ENCODE results near the gene COL4A2.

DNA sequence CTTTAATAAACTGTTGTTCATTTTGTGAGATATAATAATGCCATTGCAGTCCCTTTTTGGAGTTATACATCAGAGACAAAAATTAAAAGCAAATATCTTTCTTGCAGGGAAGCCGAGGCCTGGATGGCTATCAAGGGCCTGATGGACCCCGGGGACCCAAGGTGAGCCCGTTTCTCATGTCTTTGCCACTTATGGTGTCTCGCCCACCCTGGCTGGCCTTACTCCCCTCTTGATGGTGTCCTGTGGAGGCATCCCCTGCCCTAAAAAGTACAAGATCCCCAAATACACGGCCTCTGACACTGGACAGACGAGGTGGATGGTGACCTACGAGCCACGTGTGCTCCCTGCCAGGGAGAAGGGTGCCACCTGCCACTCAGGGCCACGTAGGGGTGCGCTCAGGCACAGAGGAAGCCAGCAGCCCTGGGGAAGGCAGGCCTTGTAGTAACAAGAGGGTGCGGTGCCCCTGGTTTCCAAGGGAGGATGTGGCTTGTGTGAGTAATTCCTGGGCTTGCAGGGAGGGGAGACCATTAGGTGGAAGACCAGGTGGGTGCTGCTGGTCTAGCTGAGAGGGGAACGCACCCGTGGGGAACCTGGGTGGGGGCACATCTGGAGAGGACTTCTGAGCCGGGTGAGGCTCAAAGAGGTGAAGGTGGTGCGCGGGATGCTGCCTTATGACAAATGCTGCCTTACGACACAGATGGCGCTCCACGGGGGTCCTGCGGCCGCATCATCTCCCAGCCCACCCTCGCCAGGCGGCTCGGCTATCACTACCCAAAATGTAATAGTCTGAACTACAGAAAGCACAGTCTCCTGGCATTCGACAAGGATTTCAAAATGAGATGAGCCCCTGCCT is 138.9 kb downstream of the COL4A2 start:
- TF ChIP-seq, protein P1, sequence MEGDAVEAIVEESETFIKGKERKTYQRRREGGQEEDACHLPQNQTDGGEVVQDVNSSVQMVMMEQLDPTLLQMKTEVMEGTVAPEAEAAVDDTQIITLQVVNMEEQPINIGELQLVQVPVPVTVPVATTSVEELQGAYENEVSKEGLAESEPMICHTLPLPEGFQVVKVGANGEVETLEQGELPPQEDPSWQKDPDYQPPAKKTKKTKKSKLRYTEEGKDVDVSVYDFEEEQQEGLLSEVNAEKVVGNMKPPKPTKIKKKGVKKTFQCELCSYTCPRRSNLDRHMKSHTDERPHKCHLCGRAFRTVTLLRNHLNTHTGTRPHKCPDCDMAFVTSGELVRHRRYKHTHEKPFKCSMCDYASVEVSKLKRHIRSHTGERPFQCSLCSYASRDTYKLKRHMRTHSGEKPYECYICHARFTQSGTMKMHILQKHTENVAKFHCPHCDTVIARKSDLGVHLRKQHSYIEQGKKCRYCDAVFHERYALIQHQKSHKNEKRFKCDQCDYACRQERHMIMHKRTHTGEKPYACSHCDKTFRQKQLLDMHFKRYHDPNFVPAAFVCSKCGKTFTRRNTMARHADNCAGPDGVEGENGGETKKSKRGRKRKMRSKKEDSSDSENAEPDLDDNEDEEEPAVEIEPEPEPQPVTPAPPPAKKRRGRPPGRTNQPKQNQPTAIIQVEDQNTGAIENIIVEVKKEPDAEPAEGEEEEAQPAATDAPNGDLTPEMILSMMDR (IDR thresholded peaks at IDR 0.05): no peak
- TF ChIP-seq EZH2 (IDR thresholded peaks at IDR 0.05; ENCODE audit: borderline replicate concordance, insufficient read depth, low read depth, low read length, poor library complexity, severe bottlenecking): no peak

Data from B cell (primary cell).